Stimulated activated CD4-positive, alpha-beta T cell treated with anti-CD3 and anti-CD28 coated beads, Interleukin-15, amount 100 ng/mL, for 24 hours (primary cell): ENCODE measurements around the gene GKN2.
"Not testable (repeated sequence)": the region's sequence is repeated elsewhere in the genome, so short reads cannot be mapped to it uniquely, and the experiment has no call there.

Experiments used
- DNase-seq: peaks from one replicate; pipeline ENCODE4 v3.0.0-alpha.2; 2020

Gene GKN2

DNA sequence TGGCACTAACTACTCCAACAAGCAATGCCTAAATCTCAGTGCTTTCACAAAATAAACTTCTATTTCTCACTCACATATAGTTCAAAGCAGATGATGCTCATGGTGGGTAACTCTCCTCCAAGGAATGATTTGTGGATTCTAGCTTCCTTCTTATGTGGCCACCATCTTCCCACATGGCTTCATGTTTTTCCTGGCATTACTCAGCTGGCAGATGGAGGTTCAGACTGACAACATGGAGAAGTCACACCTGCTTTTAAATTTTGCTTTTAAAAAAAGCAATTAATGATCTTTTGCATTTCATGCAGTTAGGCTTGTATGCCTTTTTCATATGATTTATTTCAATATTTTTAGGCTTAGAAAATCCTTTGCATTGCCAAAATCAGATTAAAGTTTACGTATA is 6.3 kb upstream of the GKN2 start:
- DNase-seq, result no peak

DNA sequence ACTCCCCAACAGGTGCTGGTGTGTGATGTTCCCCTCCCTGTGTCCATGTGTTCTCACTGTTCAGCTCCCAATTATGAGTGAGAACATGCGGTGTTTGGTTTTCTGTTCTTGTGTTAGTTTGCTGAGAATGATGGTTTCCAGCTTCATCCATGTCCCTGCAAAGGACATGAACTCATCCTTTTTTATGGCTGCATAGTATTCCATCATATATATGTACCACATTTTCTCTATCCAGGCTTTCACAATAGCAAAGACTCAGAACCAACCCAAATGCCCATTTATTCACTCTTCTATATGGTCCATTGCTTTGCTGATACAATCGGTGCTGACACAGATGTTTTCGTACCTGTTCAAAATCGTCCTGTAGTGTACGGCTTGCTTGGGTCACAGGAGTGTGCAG is 2.7 kb upstream of the GKN2 start:
- DNase-seq, result not testable (repeated sequence)

DNA sequence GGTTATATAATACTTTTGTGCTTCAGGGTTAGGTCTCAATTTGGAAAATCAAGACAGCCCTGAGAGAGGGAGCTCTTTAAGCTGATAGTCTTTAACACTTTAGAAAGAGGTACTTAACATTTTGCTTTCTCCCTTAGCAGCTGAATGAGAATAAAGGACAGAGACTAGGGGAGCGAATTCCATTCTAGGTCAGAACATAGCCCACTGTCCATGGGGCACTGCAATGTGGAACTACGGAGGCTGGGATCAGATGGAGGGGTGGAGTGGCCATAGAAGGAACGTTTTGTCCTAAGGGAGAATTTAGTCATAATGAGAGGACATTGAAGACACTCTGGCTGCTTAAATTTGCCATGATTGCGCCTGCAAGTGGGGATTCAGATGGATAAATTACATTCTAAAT is 794 bp downstream of the GKN2 start:
- DNase-seq, result no peak

DNA sequence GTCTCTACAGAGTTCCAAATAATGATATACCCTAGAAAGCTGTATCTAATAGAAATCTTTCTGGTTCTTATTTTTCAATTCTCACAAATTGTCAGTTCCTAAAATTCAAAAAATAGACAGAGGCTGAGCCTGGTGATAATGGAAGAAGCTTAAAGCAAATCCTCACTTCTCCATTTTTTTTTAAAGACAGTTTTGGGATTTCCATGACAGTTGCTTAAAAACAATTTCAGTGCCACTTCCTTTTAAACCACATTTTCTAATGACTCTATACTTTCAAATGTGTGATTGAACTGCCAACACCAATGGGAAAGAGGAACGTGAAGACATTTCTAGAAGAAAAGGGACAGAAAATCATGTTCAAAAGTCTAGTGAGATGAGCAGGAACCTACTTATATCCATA is 4.0 kb downstream of the GKN2 start:
- DNase-seq, result no peak

DNA sequence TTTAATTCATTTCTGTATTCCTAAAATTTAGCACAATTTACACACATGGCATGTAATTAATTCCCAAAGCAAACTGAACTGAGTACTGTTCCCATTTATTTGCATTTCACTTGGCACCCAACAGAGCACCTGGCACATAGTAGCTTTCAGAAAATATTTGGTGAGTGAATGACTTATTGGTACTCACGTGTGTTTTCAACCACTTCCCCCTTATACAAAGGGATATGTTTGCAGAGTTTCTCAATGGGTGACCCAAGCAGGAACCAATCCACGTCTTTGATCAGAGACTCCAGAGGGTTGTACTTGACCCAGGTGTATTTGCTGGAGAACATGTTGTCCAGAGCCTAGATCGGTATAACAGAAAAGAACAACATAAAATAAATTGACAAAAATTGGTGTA is 6.6 kb downstream of the GKN2 start:
- no peak for DNase-seq

DNA sequence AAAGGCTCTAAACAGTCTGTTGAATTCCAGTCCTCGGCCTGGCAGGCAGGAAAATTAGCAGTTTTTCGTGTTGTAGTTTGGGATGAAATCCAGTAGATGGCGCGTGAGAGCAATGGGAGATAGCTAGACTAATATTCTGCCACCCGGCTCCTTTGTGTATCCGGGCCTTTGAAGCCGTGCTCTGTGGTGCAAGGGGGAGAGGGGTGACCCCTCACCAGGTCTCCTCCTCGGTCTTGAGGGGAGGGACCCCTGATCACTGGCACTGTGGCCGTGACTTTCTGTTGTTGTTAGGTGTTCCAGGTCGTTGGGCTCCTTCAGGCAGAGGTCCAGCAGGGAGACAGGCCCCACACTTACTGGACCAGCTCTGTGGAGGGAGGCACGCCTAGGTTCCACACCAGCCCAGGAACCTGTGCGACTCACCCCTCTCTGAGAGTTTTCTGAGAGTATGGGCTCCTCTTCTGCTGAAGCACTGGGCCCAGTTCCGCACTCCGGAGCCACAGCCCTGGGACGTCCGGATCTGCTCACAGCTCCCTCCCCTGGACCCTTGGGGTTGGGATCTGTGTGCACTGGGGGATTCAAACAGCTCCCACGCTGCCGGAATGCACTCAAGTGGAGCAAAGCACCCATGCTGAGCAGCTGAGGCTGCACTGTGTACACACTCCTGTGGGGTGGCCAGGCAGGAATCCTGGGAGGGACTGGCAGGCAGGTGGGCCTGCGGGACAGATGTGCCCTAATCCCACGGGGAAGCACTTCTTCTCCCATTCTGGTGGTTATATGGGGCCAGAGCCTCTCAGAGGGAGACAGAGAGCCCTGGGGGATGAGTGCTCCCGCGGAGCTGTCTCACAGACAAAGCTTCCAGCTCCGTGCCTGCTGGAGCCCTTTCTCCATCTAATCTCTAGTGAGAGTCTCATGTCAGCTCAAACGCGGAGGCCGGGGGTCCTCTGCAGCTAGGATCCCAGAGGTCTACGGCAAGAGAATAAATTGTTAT is 8.8 kb downstream of the GKN2 start:
- DNase-seq, result peak; percentile 55

DNA sequence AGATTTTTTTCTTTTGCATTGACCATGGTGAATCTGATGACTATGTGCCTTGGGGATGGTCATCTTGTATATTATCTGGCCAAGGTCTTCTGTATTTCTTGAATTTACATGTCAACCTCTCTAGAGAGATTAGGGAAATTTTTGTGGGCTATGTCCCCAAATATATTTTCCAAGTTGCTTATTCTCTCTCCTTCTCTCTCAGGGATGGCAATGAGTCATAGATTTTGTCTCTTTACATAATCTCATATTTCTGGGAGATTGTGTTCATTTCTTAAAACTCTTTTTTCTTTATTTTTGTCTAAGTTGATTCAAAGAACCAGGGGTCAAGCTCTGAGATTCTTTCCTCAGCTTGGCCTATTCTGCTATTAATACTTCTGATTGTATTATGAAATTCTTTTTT is 9.9 kb downstream of the GKN2 start:
- no peak for DNase-seq

DNA sequence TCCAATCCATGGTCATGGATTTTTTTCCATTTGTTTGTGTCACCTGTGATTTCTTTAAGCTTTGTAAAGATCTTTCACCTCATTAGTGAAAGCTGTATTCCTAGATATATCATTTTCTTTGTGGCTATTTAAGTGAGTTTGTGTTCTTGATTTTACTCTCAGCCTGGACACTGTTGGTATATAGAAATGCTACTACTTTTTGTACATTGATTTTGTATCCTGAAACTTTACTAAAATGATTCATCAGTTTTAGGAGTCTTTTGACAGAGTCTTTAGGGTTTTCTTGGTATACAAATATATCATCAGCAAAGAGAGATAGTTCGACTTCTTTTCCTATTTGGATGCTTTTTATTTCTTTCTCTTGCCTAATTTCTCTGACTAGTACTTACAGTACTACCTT is 12.3 kb downstream of the GKN2 start:
- DNase-seq, result no peak

DNA sequence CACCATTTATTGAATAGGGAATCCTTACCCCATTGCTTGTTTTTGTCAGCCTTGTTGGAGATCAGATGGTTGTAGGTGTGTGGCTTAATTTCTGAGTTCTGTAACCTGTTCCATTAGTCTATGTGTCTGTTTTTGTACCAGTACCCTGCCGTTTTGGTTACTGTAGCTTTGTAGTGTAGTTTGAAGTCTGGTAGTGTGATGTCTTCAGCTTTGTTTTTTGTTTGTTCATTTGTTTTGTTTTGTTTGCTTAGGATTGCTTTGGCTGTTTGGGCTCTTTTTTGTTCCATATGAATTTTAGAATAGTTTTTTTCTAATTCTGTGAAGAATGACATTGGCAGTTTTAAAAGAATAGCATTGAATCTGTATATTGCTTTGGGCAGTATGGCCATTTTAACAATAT is 12.7 kb downstream of the GKN2 start:
- no peak for DNase-seq

GRCh38 chr2:68938938-68939337 is 13.8 kb downstream of the GKN2 start:
- DNase-seq, result no peak

GRCh38 chr2:68937346-68938055 is 15.2 kb downstream of the GKN2 start:
- DNase-seq, result no peak

DNA sequence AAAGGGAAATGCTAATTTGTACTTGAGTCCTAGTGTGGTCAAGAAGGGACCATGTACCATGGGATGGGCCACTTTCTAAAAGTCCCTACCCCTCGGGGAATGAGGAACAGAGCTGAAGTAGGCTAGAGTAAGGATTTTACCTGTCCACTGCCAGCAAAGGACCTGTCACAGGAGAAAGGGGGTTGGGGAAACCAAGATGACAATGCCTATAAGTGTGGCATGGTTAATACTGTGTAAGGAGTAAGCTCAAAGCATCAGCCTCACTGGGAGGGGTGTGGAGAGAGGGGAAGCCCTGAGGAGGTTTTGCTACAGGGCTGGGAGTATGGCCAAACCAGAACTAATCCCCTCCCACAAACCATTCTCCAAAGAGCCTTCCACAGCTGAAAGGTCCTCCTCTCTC is 15.8 kb downstream of the GKN2 start:
- DNase-seq, result no peak

- no peak for DNase-seq
These were observed 16.3 kb downstream of the GKN2 start for GRCh38 chr2:68936427-68936826.

GRCh38 chr2:68935471-68935870 is 17.2 kb downstream of the GKN2 start:
- DNase-seq, result no peak

GRCh38 chr2:68934021-68934420 is 18.7 kb downstream of the GKN2 start:
- no peak for DNase-seq

GRCh38 chr2:68932402-68932801 is 20.3 kb downstream of the GKN2 start:
- DNase-seq, result no peak

- no peak for DNase-seq
These were observed 20.9 kb downstream of the GKN2 start for GRCh38 chr2:68931799-68932198.

DNA sequence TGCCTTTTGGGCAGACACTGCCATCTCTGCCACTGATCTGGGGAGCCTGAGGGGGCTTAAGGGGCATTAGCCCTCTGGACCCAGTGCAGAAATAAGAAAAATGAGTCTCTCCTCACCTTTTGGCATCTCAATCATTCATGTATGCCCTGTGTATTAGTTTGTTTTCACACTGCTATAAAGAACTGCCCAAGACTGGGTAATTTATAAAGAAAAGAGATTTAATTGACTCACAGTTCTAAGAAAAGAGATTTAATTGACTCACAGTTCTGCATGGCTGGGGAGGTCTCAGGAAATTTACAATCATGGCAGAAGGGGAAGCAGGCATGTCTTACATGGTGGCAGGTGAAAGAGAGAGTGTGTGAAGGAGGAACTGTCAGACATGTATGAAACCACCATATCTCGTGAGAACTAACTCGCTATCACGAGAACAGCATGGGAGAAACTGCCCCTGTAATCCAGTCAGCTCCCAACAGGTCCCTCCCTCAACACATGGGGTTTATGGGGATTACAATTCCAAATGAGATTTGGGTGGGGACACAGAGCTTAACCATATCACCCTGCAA is 21.5 kb downstream of the GKN2 start:
- DNase-seq, result no peak

- no peak for DNase-seq
These were observed 25.9 kb downstream of the GKN2 start for GRCh38 chr2:68926796-68927195.

- DNase-seq, result peak; percentile 53
These were observed 27.3 kb downstream of the GKN2 start for GRCh38 chr2:68925295-68925896.

DNA sequence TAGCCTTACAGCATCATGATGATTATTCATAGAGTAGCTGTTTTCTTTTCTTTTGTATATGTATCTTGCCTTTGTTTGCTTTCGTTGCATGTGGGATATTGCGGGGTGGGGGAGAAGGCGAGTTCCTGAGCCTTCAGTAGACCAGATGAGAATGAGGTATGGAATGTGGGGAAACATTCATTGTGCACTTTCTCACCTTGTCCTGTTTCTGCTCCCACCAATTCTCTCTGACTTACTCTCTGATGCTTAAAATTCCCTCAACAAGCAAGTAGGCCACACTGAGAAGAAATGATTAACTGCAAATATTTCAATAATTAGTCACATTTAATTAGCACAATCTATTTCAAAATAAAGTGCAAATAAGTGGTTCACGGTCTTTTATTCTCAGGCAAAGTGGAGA is 31.0 kb downstream of the GKN2 start:
- no peak for DNase-seq

- DNase-seq, result no peak
These were observed 32.1 kb downstream of the GKN2 start for GRCh38 chr2:68920481-68921170.

DNA sequence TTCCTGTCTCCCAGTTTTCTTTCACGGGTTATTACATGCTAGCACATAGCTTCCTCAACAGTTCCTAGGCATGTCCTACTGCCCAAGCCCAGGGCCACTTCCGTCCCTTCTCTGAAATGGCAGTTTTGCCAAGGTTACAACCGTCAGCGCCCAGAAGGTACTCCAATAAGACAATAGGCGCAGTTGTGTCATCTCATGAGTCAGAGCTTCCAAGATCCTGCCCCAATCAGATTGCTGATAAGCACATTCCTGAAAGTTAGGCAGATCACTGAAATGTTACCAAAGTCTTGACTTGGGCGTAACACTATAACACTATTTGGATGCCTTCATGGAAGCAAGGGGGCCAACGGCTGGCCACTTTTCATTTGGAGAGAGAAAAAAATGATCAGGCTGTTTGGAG is 34.2 kb downstream of the GKN2 start:
- DNase-seq, result no peak
